Ishikawa (cell line): Measurements from ENCODE around the gene ZNF322.

ENCODE experiments used
- EGR1 ChIP-seq: IDR thresholded peaks from 2 replicates; pipeline ENCODE4 v1.6.1; 2012
- EP300 ChIP-seq: IDR thresholded peaks from 2 replicates; pipeline ENCODE4 v1.6.1; 2012; ENCODE audit warnings: borderline replicate concordance
- TAF1 ChIP-seq: IDR thresholded peaks from 2 replicates; pipeline ENCODE4 v1.6.1; 2012; ENCODE audit warnings: low read depth, mild to moderate bottlenecking
- YY1 ChIP-seq: IDR thresholded peaks from 2 replicates; pipeline ENCODE4 v1.6.1; 2012; ENCODE audit warnings: low read depth
- TF ChIP-seq, protein P1 (sequence below): IDR thresholded peaks from 2 replicates; pipeline ENCODE4 v1.6.1; 2012; ENCODE audit warnings: low read depth, mild to moderate bottlenecking
- TF ChIP-seq, protein P2 (sequence below): IDR thresholded peaks from 2 replicates; pipeline ENCODE4 v1.6.1; 2012

DNA sequence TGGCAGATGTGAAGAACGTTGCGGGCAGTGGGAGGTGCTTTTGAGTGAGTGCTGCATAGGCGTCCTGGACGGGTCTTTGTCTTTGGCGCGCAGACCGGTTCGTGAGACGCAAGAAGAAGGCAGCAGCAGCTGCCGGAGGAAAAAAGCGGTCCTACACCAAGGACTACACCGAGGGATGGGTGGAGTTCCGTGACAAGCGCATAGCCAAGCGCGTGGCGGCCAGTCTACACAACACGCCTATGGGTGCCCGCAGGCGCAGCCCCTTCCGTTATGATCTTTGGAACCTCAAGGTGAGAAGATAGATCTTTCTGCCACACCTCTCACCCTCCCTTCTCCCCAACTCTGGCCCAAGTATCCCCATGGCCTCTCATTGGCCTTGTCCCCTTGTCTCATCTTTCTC lies 61.7 kb downstream of the ZNF322 start:
- TF ChIP-seq, protein P1, sequence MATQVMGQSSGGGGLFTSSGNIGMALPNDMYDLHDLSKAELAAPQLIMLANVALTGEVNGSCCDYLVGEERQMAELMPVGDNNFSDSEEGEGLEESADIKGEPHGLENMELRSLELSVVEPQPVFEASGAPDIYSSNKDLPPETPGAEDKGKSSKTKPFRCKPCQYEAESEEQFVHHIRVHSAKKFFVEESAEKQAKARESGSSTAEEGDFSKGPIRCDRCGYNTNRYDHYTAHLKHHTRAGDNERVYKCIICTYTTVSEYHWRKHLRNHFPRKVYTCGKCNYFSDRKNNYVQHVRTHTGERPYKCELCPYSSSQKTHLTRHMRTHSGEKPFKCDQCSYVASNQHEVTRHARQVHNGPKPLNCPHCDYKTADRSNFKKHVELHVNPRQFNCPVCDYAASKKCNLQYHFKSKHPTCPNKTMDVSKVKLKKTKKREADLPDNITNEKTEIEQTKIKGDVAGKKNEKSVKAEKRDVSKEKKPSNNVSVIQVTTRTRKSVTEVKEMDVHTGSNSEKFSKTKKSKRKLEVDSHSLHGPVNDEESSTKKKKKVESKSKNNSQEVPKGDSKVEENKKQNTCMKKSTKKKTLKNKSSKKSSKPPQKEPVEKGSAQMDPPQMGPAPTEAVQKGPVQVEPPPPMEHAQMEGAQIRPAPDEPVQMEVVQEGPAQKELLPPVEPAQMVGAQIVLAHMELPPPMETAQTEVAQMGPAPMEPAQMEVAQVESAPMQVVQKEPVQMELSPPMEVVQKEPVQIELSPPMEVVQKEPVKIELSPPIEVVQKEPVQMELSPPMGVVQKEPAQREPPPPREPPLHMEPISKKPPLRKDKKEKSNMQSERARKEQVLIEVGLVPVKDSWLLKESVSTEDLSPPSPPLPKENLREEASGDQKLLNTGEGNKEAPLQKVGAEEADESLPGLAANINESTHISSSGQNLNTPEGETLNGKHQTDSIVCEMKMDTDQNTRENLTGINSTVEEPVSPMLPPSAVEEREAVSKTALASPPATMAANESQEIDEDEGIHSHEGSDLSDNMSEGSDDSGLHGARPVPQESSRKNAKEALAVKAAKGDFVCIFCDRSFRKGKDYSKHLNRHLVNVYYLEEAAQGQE: no peak
- TF ChIP-seq EP300: no peak
- TF ChIP-seq EGR1: no peak
- TF ChIP-seq, protein P2, sequence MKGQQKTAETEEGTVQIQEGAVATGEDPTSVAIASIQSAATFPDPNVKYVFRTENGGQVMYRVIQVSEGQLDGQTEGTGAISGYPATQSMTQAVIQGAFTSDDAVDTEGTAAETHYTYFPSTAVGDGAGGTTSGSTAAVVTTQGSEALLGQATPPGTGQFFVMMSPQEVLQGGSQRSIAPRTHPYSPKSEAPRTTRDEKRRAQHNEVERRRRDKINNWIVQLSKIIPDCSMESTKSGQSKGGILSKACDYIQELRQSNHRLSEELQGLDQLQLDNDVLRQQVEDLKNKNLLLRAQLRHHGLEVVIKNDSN: no peak
- TF ChIP-seq YY1: no peak
- no peak for TF ChIP-seq TAF1
